MM.1S (cell line): ENCODE results near the gene NRG2.

Experiments
- EZH2 ChIP-seq: fragments of 300-600 bp; sonication (generic); optimal IDR thresholded peaks from 2 replicates; pipeline ENCODE3; 2017; ENCODE audit warnings: low read depth, mild to moderate bottlenecking, antibody characterized with exemption, low read length, mixed read lengths
- TF ChIP-seq, protein P1 (sequence below): fragments of 300-600 bp; sonication (generic); IDR thresholded peaks from 2 replicates; pipeline ENCODE4 v1.5.1; 2016; ENCODE audit warnings: antibody characterized with exemption, low read length, mixed read lengths

DNA sequence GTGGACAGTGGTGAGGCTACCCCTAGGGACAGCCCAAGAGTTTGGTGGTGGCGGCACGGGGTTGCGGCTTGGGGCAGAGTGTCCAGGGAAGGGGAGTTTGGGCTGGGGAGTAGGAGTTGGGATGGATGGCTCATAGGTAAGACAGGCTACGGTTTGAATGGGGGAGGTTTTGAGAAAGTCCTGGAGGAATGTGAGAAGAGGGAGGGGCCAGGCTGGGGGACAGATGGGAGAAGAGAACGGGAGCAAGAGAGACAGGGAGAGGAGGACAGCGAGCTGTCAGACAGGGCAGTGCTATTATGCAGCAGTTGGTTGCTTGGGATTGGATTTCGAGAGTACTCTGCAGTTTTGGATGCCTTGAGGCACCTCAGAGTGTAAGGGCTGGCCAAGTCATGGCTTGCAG is 223.0 kb downstream of the NRG2 start:
- no peak for TF ChIP-seq EZH2
- TF ChIP-seq, protein P1, sequence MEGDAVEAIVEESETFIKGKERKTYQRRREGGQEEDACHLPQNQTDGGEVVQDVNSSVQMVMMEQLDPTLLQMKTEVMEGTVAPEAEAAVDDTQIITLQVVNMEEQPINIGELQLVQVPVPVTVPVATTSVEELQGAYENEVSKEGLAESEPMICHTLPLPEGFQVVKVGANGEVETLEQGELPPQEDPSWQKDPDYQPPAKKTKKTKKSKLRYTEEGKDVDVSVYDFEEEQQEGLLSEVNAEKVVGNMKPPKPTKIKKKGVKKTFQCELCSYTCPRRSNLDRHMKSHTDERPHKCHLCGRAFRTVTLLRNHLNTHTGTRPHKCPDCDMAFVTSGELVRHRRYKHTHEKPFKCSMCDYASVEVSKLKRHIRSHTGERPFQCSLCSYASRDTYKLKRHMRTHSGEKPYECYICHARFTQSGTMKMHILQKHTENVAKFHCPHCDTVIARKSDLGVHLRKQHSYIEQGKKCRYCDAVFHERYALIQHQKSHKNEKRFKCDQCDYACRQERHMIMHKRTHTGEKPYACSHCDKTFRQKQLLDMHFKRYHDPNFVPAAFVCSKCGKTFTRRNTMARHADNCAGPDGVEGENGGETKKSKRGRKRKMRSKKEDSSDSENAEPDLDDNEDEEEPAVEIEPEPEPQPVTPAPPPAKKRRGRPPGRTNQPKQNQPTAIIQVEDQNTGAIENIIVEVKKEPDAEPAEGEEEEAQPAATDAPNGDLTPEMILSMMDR, result no peak
